ENCODE data around the gene ZNF155. TPM values are rescaled to one million over a fixed set of nuclear protein-coding genes. Genes with fewer than 3 reads are reported as not detected.

Gene ZNF155
- total and polyA plus RNA-seq, 5 donors = 6.0 to 11.5 (median 6.9) TPM

DNA sequence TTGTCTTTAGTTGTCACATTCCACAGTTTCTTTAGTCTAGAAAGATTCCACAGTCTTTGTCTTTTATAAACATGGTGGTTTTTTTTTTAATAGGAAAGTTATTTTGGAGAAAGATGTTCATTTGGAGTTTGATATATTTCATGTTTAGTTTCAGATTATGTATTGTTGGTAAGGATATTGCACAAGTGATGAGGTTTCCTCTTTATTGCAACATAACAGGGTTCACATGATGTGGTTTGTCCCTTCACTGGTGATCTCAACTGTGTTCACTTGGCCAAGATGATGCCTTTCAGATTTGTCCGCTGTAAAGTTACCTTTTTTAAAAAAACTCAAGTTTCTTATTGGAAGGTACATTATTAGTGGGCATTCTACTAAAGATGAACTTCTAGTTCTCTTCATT is 22.0 kb downstream of the ZNF155 start:
- peaks cover 18% of the 10 kb centered on the region for H3K9me3 ChIP-seq (ENCODE audit: control insufficient read depth, low read length)
- peaks cover 3% of the 10 kb centered on the region for H3K4me1 ChIP-seq (ENCODE audit: control insufficient read depth, insufficient read depth, low read length)
- WGBS = 86% methylated on average over 1 of the region's 1 CpG
- ATAC-seq (no peak), DNase-seq (no peak)
- H3K4me3 ChIP-seq (ENCODE audit: low read length) = no peak overlapping the region
- intact Hi-C loops (cut with DNase I) = no loop called here
- no peaks in the 10 kb centered on the region for H3K27me3 ChIP-seq (ENCODE audit: control insufficient read depth, insufficient read depth)
- no peak overlapping the region for H3K27ac ChIP-seq (ENCODE audit: low read length)

- DNase-seq (no peak), ATAC-seq (no peak)
- peaks cover 22% of the 10 kb centered on the region for H3K9me3 ChIP-seq (ENCODE audit: control insufficient read depth, low read length)
- H3K4me3 ChIP-seq (ENCODE audit: low read length) = no peak overlapping the region
- H3K4me1 ChIP-seq (ENCODE audit: control insufficient read depth, insufficient read depth, low read length) = peaks cover 3% of the 10 kb centered on the region
- no peaks in the 10 kb centered on the region for H3K27me3 ChIP-seq (ENCODE audit: control insufficient read depth, insufficient read depth)
- 98% methylated on average over 6 of the region's 6 CpGs for WGBS
- intact Hi-C loops (cut with DNase I) = no loop called here
- no peak overlapping the region for H3K27ac ChIP-seq (ENCODE audit: low read length)
These were observed 23.5 kb downstream of the ZNF155 start for GRCh38 chr19:44007473-44007872.

GRCh38 chr19:44010468-44010867 is 26.5 kb downstream of the ZNF155 start:
- Histone ChIP-seq H3K9me3 (ENCODE audit: control insufficient read depth, low read length) (peaks cover 22% of the 10 kb centered on the region), H3K27ac (ENCODE audit: low read length) (no peak overlapping the region), H3K4me3 (ENCODE audit: low read length) (peak overlapping the region; percentile 18), H3K27me3 (ENCODE audit: control insufficient read depth, insufficient read depth) (no peaks in the 10 kb centered on the region), H3K4me1 (ENCODE audit: control insufficient read depth, insufficient read depth, low read length) (no peaks in the 10 kb centered on the region)
- ATAC-seq (no peak), DNase-seq (no peak)
- intact Hi-C loops (cut with DNase I) = no loop called here
- 99% methylated on average over 5 of the region's 5 CpGs for WGBS

DNA sequence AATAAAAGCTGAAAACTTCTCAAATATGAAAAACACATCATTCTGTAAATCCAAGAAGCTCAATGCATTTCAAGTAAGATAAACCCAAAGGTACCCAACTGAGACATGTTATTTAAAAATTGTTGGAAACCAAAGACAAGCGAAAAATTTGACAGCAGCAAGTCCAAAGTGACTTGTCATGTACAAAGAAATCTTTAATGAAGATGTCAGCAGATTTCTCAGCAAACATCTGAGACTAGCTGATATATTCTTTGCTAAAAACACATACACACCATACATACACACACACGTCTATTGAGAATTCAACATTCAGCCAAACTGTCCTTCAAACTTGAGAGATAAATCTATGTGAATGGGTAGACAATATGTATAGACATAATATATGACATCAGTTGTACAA is 35.5 kb downstream of the ZNF155 start:
- intact Hi-C loops (cut with DNase I) = no loop called here
- no peak for ATAC-seq
- no peak for DNase-seq
- H3K27ac ChIP-seq (ENCODE audit: low read length) = no peak overlapping the region
- no peaks in the 10 kb centered on the region for H3K9me3 ChIP-seq (ENCODE audit: control insufficient read depth, low read length)
- no peak overlapping the region for H3K4me3 ChIP-seq (ENCODE audit: low read length)
- WGBS = 46% methylated on average over 2 of the region's 2 CpGs
- H3K27me3 ChIP-seq (ENCODE audit: control insufficient read depth, insufficient read depth) = no peaks in the 10 kb centered on the region
- H3K4me1 ChIP-seq (ENCODE audit: control insufficient read depth, insufficient read depth, low read length) = no peaks in the 10 kb centered on the region

- H3K27ac ChIP-seq (ENCODE audit: low read length) = no peak overlapping the region
- no peak for ATAC-seq
- H3K27me3 ChIP-seq (ENCODE audit: control insufficient read depth, insufficient read depth) = no peaks in the 10 kb centered on the region
- H3K4me1 ChIP-seq (ENCODE audit: control insufficient read depth, insufficient read depth, low read length) = peaks cover 1% of the 10 kb centered on the region
- DNase-seq = no peak
- intact Hi-C loops (cut with DNase I) = no loop called here
- no peak overlapping the region for H3K4me3 ChIP-seq (ENCODE audit: low read length)
- no peaks in the 10 kb centered on the region for H3K9me3 ChIP-seq (ENCODE audit: control insufficient read depth, low read length)
These were observed 37.2 kb downstream of the ZNF155 start for GRCh38 chr19:44021221-44021620.

GRCh38 chr19:44024900-44025216 is 40.9 kb downstream of the ZNF155 start:
- DNase-seq = no peak
- H3K9me3 ChIP-seq (ENCODE audit: control insufficient read depth, low read length) = peaks cover 6% of the 10 kb centered on the region
- H3K27me3 ChIP-seq (ENCODE audit: control insufficient read depth, insufficient read depth) = no peaks in the 10 kb centered on the region
- intact Hi-C loops (cut with DNase I) = no loop called here
- H3K4me3 ChIP-seq (ENCODE audit: low read length) = peak overlapping the region; percentile 71
- H3K27ac ChIP-seq (ENCODE audit: low read length) = peak overlapping the region; percentile 43
- ATAC-seq = no peak
- H3K4me1 ChIP-seq (ENCODE audit: control insufficient read depth, insufficient read depth, low read length) = peaks cover 1% of the 10 kb centered on the region
- 36% methylated on average over 4 of the region's 4 CpGs for WGBS

- peak within 1 kb of the TSS; percentile 71 for H3K4me3 ChIP-seq (ENCODE audit: low read length)
- intact Hi-C loops (cut with DNase I) = no loop called here
- DNase-seq (peak; percentile 87 to 93 (median 87)), ATAC-seq (peak; percentile 99 to 100)
- peaks cover 1% of the 10 kb centered on the region for H3K4me1 ChIP-seq (ENCODE audit: control insufficient read depth, insufficient read depth, low read length)
- peak within 1 kb of the TSS; percentile 43 for H3K27ac ChIP-seq (ENCODE audit: low read length)
- peaks cover 6% of the 10 kb centered on the region for H3K9me3 ChIP-seq (ENCODE audit: control insufficient read depth, low read length)
- WGBS = 2% methylated on average over 37 of the region's 37 CpGs
- no peaks in the 10 kb centered on the region for H3K27me3 ChIP-seq (ENCODE audit: control insufficient read depth, insufficient read depth)
These were observed 41.4 kb downstream of the ZNF155 start, which contains the start of gene ZNF222 for GRCh38 chr19:44025217-44025936. Gene ZNF222 (plus strand): TSS chr19:44025379. CDS start chr19:44025437, 58 bp downstream.

DNA sequence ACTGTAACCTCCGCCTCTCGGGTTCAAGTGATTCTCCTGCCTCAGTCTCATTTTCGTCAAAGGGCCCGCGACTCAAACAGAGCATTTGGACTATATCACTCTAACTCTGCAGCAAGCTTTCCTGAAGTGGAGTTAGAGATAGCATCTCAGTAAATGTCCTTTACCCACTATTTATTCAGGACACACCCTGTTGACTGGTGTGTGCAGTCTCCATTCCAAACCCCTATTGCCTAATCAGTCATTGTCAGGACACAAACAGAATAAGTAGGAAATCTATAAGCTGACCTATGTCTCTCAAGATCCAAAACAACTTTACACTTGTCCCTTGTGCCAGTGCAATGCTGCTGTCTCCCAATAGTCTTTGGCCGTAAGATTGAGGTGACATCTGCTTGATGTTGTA is 42.6 kb downstream of the ZNF155 start:
- ATAC-seq (no peak), DNase-seq (no peak)
- 97% methylated on average over 6 of the region's 6 CpGs for WGBS
- H3K9me3 ChIP-seq (ENCODE audit: control insufficient read depth, low read length) = peaks cover 13% of the 10 kb centered on the region
- H3K4me1 ChIP-seq (ENCODE audit: control insufficient read depth, insufficient read depth, low read length) = peaks cover 1% of the 10 kb centered on the region
- no peak overlapping the region for H3K4me3 ChIP-seq (ENCODE audit: low read length)
- H3K27me3 ChIP-seq (ENCODE audit: control insufficient read depth, insufficient read depth) = no peaks in the 10 kb centered on the region
- H3K27ac ChIP-seq (ENCODE audit: low read length) = no peak overlapping the region
- intact Hi-C loops (cut with DNase I) = no loop called here

GRCh38 chr19:44032001-44032610 is 48.1 kb downstream of the ZNF155 start:
- Histone ChIP-seq H3K27me3 (ENCODE audit: control insufficient read depth, insufficient read depth) (no peaks in the 10 kb centered on the region), H3K4me1 (ENCODE audit: control insufficient read depth, insufficient read depth, low read length) (no peaks in the 10 kb centered on the region), H3K9me3 (ENCODE audit: control insufficient read depth, low read length) (peaks cover 27% of the 10 kb centered on the region), H3K4me3 (ENCODE audit: low read length) (no peak overlapping the region), H3K27ac (ENCODE audit: low read length) (no peak overlapping the region)
- ATAC-seq (no peak), DNase-seq (no peak)
- intact Hi-C loops (cut with DNase I) = no loop called here
- 85% methylated on average over 1 of the region's 1 CpG for WGBS

- Histone ChIP-seq H3K27ac (ENCODE audit: low read length) (no peak overlapping the region), H3K4me3 (ENCODE audit: low read length) (no peak overlapping the region), H3K9me3 (ENCODE audit: control insufficient read depth, low read length) (no peaks in the 10 kb centered on the region), H3K27me3 (ENCODE audit: control insufficient read depth, insufficient read depth) (no peaks in the 10 kb centered on the region), H3K4me1 (ENCODE audit: control insufficient read depth, insufficient read depth, low read length) (no peaks in the 10 kb centered on the region)
- ATAC-seq = no peak
- intact Hi-C loops (cut with DNase I) = no loop called here
- no peak for DNase-seq
- 75% methylated on average over 2 of the region's 2 CpGs for WGBS
These were observed 58.2 kb downstream of the ZNF155 start for GRCh38 chr19:44042147-44042546.

Measured in right cardiac atrium (tissue), 5 donors.